ENCODE measurements around the gene PNRC2.
A peak's percentile ranks its signal among the peaks of the same experiment; 100 is the strongest.
"Not testable (repeated sequence)": the region's sequence is repeated elsewhere in the genome, so short reads cannot be mapped to it uniquely, and the experiment has no call there.

Gene PNRC2

DNA sequence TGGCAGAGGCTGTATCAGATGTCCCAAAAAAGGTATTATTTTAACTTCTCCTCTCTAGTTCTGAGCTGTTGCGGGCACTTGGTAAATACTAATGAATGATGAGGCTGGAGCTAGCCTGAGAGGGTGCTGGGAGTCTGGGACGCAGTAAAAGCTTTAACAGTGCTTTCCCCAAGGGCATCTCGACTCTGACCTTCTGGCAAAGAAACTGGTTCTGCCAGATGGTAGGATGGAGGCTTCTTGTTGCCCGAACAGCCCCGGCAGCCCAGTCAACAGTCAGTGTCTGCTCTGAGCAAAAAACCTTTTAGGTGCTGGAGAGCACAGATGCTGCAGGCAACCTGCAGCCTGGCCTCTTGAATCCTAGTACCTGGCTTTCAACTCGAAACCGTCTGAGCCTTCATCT lies 2.5 kb upstream of the PNRC2 start:
- POLR2A ChIA-PET: interaction anchor here (0.9 to 1.2 kb wide), 2 partner anchors 23 to 132 kb away, joined by 3 to 6 read pairs; partner anchors contain the start of genes HMGCL and SRSF10
- DNase-seq (ENCODE audit: extremely low spot score): no peak
- no peak for TF ChIP-seq NFRKB (IDR thresholded peaks at IDR 0.05)
- no peak for TF ChIP-seq FOXM1 (IDR thresholded peaks at IDR 0.05; ENCODE audit: borderline replicate concordance)
- no peak for TF ChIP-seq TARDBP (IDR thresholded peaks at IDR 0.05)
- no peak for TF ChIP-seq ARNT (IDR thresholded peaks at IDR 0.05)
- no peak for TF ChIP-seq FOXK2 (IDR thresholded peaks at IDR 0.05)
- TF ChIP-seq HDGF (IDR thresholded peaks at IDR 0.05; ENCODE audit: borderline replicate concordance): no peak
- TF ChIP-seq FOXA1 (IDR thresholded peaks at IDR 0.05): no peak
- TF ChIP-seq L3MBTL2 (conservative IDR thresholded peaks at IDR 0.05): no peak
- no peak for TF ChIP-seq SP1 (IDR thresholded peaks at IDR 0.05)
- no peak for TF ChIP-seq ELF4 (IDR thresholded peaks at IDR 0.05)
- no peak for TF ChIP-seq BHLHE40 (IDR thresholded peaks at IDR 0.05; ENCODE audit: borderline replicate concordance)
- TF ChIP-seq CTBP1 (IDR thresholded peaks at IDR 0.05; ENCODE audit: borderline replicate concordance): no peak
- no peak for TF ChIP-seq SUZ12 (IDR thresholded peaks at IDR 0.05)
- no peak for TF ChIP-seq LEF1 (IDR thresholded peaks at IDR 0.05; ENCODE audit: borderline replicate concordance)
- no peak for TF ChIP-seq ZNF384 (IDR thresholded peaks at IDR 0.05)
- TF ChIP-seq, protein P1, sequence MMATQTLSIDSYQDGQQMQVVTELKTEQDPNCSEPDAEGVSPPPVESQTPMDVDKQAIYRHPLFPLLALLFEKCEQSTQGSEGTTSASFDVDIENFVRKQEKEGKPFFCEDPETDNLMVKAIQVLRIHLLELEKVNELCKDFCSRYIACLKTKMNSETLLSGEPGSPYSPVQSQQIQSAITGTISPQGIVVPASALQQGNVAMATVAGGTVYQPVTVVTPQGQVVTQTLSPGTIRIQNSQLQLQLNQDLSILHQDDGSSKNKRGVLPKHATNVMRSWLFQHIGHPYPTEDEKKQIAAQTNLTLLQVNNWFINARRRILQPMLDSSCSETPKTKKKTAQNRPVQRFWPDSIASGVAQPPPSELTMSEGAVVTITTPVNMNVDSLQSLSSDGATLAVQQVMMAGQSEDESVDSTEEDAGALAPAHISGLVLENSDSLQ (IDR thresholded peaks at IDR 0.05): no peak
- CTCF ChIA-PET: interaction anchor here (0.6 to 0.9 kb wide), 2 partner anchors 12 to 71 kb away, joined by 3 read pairs; no protein-coding TSS in a partner anchor

DNA sequence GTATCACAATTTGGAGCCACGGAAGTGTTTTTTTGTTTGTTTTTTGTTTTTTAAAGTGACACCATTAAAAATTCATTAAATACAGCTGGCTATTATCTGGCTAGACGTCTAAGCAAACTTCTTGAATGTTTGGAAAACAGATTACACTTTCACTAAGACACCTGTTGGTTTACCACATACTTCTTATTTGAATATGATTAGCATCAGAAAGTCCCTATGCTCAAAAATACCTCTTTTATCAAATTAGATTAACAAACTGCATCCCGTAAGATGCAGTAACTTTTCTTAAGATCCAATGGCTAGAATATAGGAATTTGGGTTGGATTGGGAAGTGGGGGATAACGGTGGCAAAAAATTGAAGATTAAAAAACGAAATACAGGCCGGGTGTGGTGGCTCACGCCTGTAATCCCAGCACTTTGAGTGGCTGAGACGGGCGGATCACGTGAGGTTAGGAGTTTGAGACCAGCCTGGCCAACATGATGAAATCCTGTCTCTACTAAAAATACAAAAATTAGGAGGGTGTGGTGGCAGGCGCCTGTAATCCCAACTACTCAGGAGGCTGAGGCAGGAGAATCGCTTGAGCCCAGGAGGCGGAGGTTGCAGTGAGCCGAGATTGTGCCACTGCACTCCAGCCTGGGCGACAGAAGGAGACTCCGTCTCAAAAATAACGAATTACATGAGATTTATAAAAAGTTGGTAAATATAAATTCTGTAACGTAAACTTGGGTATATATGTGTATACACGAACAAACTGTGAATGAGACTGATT lies 1.4 kb upstream of the PNRC2 start:
- CTCF ChIA-PET; DNase-seq (ENCODE audit: extremely low spot score): not testable (repeated sequence)
- POLR2A ChIA-PET: interaction anchor here (1.4 to 2.1 kb wide), 6 partner anchors 9 to 89 kb away, joined by 3 to 10 read pairs (median 4); partner anchors contain the start of gene SRSF10

DNA sequence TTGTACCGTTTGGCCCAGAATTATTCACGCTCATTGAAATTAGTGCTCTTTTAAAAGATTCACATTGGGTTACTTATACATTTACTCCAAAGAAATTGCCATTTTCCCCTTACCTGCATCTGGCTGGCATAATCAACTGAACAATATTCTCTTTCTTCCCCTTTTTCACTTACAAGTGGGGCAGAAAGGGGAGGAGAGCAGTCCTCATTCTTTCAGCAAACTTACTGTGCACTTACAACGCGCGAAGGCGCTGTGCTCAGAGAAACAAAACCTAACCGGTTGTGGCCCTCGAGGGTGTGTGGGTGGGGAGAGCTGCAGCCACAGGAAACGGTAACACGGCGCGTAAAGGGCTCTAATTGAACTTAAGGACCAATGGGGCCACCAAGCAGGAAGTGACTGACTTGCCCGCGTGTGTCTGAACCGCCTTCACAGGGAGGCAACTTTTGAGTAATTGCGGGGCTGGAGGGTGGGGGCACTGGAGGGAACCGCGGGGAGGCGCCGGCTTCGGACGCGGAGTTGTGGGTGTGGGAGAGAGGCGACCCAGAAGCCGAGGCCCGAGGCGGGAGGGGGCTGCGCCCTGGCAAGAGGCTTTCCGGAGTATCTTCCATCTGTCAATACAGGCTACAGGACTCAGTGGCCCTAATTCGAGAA lies 693 bp upstream of the PNRC2 start:
- TF ChIP-seq L3MBTL2 (conservative IDR thresholded peaks at IDR 0.05) (peak; percentile 82), ELF4 (IDR thresholded peaks at IDR 0.05) (peak; percentile 36; the same call in 1 of the 2 replicates), FOXM1 (IDR thresholded peaks at IDR 0.05; ENCODE audit: borderline replicate concordance) (no peak), LEF1 (IDR thresholded peaks at IDR 0.05; ENCODE audit: borderline replicate concordance) (no peak), HDGF (IDR thresholded peaks at IDR 0.05; ENCODE audit: borderline replicate concordance) (no peak), NFRKB (IDR thresholded peaks at IDR 0.05) (no peak)
- TF ChIP-seq, protein P1 (IDR thresholded peaks at IDR 0.05): peak; percentile 91
- POLR2A ChIA-PET: interaction anchor here (0.6 to 2.5 kb wide), 11 partner anchors 9 to 89 kb away, joined by 3 to 10 read pairs (median 4); partner anchors contain the start of gene SRSF10
- DNase-seq (ENCODE audit: extremely low spot score): peak; percentile 76
- CTCF ChIA-PET: interaction anchor here (1.0 kb wide), 1 partner anchor 9 kb away, joined by 3 read pairs; no protein-coding TSS in a partner anchor

DNA sequence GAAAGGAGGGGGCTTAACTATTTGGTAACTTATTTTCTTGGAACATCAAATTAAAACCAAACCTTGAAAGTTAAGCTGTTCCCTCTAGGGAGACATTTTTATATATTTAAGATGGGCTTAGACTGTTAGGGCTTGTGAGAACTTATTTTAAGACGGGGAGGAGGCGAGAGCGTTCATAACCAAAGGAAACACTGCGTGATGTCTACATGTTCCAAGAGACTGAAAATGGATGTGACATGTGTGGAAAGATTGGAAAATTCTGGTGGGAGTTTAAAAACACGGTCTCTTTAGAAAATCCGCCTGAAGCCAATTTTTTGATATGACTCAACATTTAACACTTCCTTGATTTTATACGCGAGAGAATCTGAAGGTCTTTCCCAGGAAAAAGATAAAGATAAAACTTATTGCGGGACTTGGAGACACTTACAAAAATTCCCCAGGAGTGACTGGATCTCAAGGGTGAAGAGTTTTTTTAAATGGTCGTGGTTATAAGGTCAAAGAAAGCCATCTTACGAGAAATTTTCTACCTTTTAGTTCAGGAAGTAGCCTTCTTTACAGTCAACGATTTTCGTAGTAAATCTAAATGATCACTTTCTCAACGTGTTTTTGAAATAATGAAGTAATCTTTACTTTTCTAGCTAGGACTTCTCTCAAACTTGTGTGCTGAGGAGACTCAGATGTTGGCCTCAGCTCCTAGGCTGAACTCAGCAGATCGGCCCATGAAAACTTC lies 828 bp downstream of the PNRC2 start:
- ChIA-PET CTCF (interaction anchor here (0.6 kb wide), 1 partner anchor 555 kb away, joined by 4 read pairs; no protein-coding TSS in a partner anchor), POLR2A (interaction anchor here (0.9 to 2.5 kb wide), 8 partner anchors 8 to 83 kb away, joined by 3 to 10 read pairs (median 5); partner anchors contain the start of gene SRSF10)
- TF ChIP-seq FOXA1 (IDR thresholded peaks at IDR 0.05): no peak
- TF ChIP-seq BHLHE40 (IDR thresholded peaks at IDR 0.05; ENCODE audit: borderline replicate concordance): no peak
- no peak for TF ChIP-seq SUZ12 (IDR thresholded peaks at IDR 0.05)
- TF ChIP-seq NFRKB (IDR thresholded peaks at IDR 0.05): no peak
- TF ChIP-seq FOXK2 (IDR thresholded peaks at IDR 0.05): no peak
- no peak for TF ChIP-seq TARDBP (IDR thresholded peaks at IDR 0.05)
- TF ChIP-seq ZNF384 (IDR thresholded peaks at IDR 0.05): no peak
- no peak for TF ChIP-seq ARNT (IDR thresholded peaks at IDR 0.05)
- TF ChIP-seq ELF4 (IDR thresholded peaks at IDR 0.05): no peak
- TF ChIP-seq CTBP1 (IDR thresholded peaks at IDR 0.05; ENCODE audit: borderline replicate concordance): no peak
- TF ChIP-seq LEF1 (IDR thresholded peaks at IDR 0.05; ENCODE audit: borderline replicate concordance): no peak
- no peak for TF ChIP-seq HDGF (IDR thresholded peaks at IDR 0.05; ENCODE audit: borderline replicate concordance)
- no peak for TF ChIP-seq L3MBTL2 (conservative IDR thresholded peaks at IDR 0.05)
- TF ChIP-seq SP1 (IDR thresholded peaks at IDR 0.05): no peak
- no peak for TF ChIP-seq FOXM1 (IDR thresholded peaks at IDR 0.05; ENCODE audit: borderline replicate concordance)
- TF ChIP-seq, protein P1 (IDR thresholded peaks at IDR 0.05): no peak
- no peak for DNase-seq (ENCODE audit: extremely low spot score)

DNA sequence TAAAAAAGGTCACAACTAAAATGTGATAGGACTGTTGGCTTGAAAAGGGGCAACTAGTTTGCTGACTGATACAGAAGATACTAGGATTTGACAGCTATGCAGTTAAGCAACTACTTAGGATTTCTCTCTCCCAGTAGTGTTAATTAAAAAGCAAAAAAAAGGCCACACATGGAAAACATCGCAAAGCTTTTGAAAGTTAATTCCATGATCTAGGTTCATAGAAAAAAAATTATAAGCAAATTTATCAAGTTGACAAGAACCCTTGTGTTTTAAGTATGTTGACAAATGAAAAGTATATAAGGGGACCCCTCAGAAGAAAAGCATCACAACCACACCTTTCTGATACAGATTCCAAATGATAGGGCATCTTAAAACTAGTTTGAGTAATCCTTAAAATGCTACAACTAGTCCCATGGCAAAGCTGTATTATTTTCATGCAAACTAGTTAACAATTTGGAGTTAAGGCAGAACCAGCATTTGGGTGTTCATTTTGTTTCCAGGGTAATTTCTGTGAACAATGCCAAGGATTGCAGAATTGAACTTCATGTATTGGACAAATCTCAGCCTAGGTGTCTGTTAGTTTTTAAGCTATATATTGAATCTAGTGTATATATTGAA lies 4.1 kb downstream of the PNRC2 start:
- TF ChIP-seq CTBP1 (IDR thresholded peaks at IDR 0.05; ENCODE audit: borderline replicate concordance) (no peak), ELF4 (IDR thresholded peaks at IDR 0.05) (0 out of 2 replicates have a peak, but pooled peaks have one; percentile 21), LEF1 (IDR thresholded peaks at IDR 0.05; ENCODE audit: borderline replicate concordance) (no peak), ZNF384 (IDR thresholded peaks at IDR 0.05) (no peak), BHLHE40 (IDR thresholded peaks at IDR 0.05; ENCODE audit: borderline replicate concordance) (no peak), ARNT (IDR thresholded peaks at IDR 0.05) (no peak)
- ChIA-PET CTCF (interaction anchor here (1.1 kb wide), 1 partner anchor 40 kb away, joined by 3 read pairs; no protein-coding TSS in a partner anchor), POLR2A (interaction anchor here (0.6 to 2.4 kb wide), 9 partner anchors 9 to 80 kb away, joined by 3 to 14 read pairs (median 4); partner anchors contain the start of gene SRSF10)
- no peak for DNase-seq (ENCODE audit: extremely low spot score)

All from HEK293T (cell line).